Breast epithelium (tissue), 4 donors: ENCODE data around the gene GADL1. TPM values are rescaled to one million over a fixed set of nuclear protein-coding genes. Genes with fewer than 3 reads are reported as not detected.

Experiments used
- DNase-seq, 2 donors: peaks; one replicate each; pipeline ENCODE4 v3.0.0-alpha.2; 2019; ENCODE audit warnings: low spot score in 2 of 2
- H3K27ac ChIP-seq, 2 donors: fragments of 200-600 bp; sonication (generic) in 1 of 2; one replicate each; pipeline ENCODE4 v1.5.1; 2016 to 2019; ENCODE audit warnings: mild to moderate bottlenecking in 1 of 2
- H3K27me3 ChIP-seq, 2 donors: fragments of 200-600 bp; sonication (generic) in 1 of 2; one replicate each; pipeline versions ENCODE4 v1.5.1 to v1.6.0; 2017 to 2019; ENCODE audit warnings: control low read depth in 1 of 2, mild to moderate bottlenecking in 1 of 2
- H3K36me3 ChIP-seq: fragments of 200-600 bp; one replicate; pipeline ENCODE4 v1.5.1; 2019
- H3K4me1 ChIP-seq, 2 donors: fragments of 200-600 bp; sonication (generic); one replicate each; pipeline ENCODE4 v1.5.1; 2016 to 2019; ENCODE audit warnings: control low read depth in 1 of 2
- H3K4me3 ChIP-seq, 3 donors: fragments of 200-600 bp; sonication (generic); 1 replicate in 2 of 3; 2 replicates in 1 of 3; pipeline ENCODE4 v1.5.1; 2016 to 2019; ENCODE audit warnings: mild to moderate bottlenecking in 3 of 3, moderate library complexity in 2 of 3
- H3K9me3 ChIP-seq, 2 donors: fragments of 200-600 bp; sonication (generic) in 1 of 2; one replicate each; pipeline ENCODE4 v1.5.1; 2016 to 2019; ENCODE audit warnings: control low read depth in 1 of 2
- CTCF ChIP-seq, 3 donors: fragments of 450-650 bp; IDR thresholded peaks; one replicate each; pipeline ENCODE4 v1.5.1; 2016 to 2017; ENCODE audit warnings: antibody characterized with exemption in 3 of 3, mild to moderate bottlenecking in 3 of 3, moderate library complexity in 3 of 3
- POLR2A ChIP-seq: fragments of 450-650 bp; IDR thresholded peaks from one replicate; pipeline ENCODE4 v1.6.1; 2016; ENCODE audit warnings: antibody characterized with exemption, mild to moderate bottlenecking, moderate library complexity
- POLR2AphosphoS5 ChIP-seq, 3 donors: sonication (generic); formaldehyde crosslinking; IDR thresholded peaks; one replicate each; pipeline ENCODE4 v1.6.1; 2017; ENCODE audit warnings: antibody characterized with exemption in 3 of 3
- intact Hi-C: fragments of 100-400 bp; cut with DNase I; formaldehyde crosslinking; loops from one replicate; pipeline ENCODE4 v1.15.1; 2023; ENCODE audit warnings: low total_unique reads
- total RNA-seq, 3 donors: library from RNA; depleted of rRNA; stranded (reverse); fragments of >200 nt; gene quantifications; one replicate each; pipeline ENCODE4 v1.1.0, GENCODE V29; 2016

GADL1 gene
- total RNA-seq, 3 donors from 2014 or later, result not detected

- DNase-seq, result no peak
- TF ChIP-seq POLR2AphosphoS5 (IDR thresholded peaks at IDR 0.05) (no peak), CTCF (IDR thresholded peaks at IDR 0.05) (no peak), POLR2A (no peak)
- intact Hi-C loops, result no loop called here
These were observed 24.3 kb upstream of the GADL1 start for GRCh38 chr3:30918761-30919160.

GRCh38 chr3:30915782-30916181, 21.3 kb upstream of the GADL1 start:
- Histone ChIP-seq H3K27ac (no peak overlapping the region), H3K4me1 (no peaks in the 10 kb centered on the region), H3K27me3 (no peaks in the 10 kb centered on the region), H3K36me3 (no peaks in the 10 kb centered on the region), H3K9me3 (peaks cover 0 to 7% of the 10 kb centered on the region in 2 donors), H3K4me3 (no peak overlapping the region)
- DNase-seq, result no peak
- TF ChIP-seq POLR2A (no peak), CTCF (IDR thresholded peaks at IDR 0.05) (no peak), POLR2AphosphoS5 (IDR thresholded peaks at IDR 0.05) (no peak)
- intact Hi-C loops, result no loop called here

More at GRCh38 chr3:30918761-30919160, 24.3 kb upstream of the GADL1 start:
- Histone ChIP-seq H3K36me3 (no peaks in the 10 kb centered on the region), H3K4me1 (no peaks in the 10 kb centered on the region), H3K4me3 (no peak overlapping the region), H3K27me3 (no peaks in the 10 kb centered on the region), H3K9me3 (peaks cover 0 to 8% of the 10 kb centered on the region in 2 donors), H3K27ac (no peak overlapping the region)

GRCh38 chr3:30914696-30915095, 20.2 kb upstream of the GADL1 start:
- H3K4me3 ChIP-seq, result no peak overlapping the region
- TF ChIP-seq POLR2AphosphoS5 (IDR thresholded peaks at IDR 0.05), result no peak
- TF ChIP-seq CTCF (IDR thresholded peaks at IDR 0.05), result no peak
- no peak for TF ChIP-seq POLR2A
- no peak overlapping the region for H3K27ac ChIP-seq
- intact Hi-C loops, result no loop called here
- H3K27me3 ChIP-seq, result no peaks in the 10 kb centered on the region
- H3K36me3 ChIP-seq, result no peaks in the 10 kb centered on the region
- H3K9me3 ChIP-seq, result no peaks in the 10 kb centered on the region
- no peak for DNase-seq
- no peaks in the 10 kb centered on the region for H3K4me1 ChIP-seq

- no peak overlapping the region for H3K27ac ChIP-seq
- H3K4me3 ChIP-seq, result no peak overlapping the region
- H3K4me1 ChIP-seq, result no peaks in the 10 kb centered on the region
- H3K36me3 ChIP-seq, result no peaks in the 10 kb centered on the region
- TF ChIP-seq POLR2AphosphoS5 (IDR thresholded peaks at IDR 0.05), result no peak
- no peak for TF ChIP-seq CTCF (IDR thresholded peaks at IDR 0.05)
- TF ChIP-seq POLR2A, result no peak
- no peaks in the 10 kb centered on the region for H3K27me3 ChIP-seq
- no peak for DNase-seq
- H3K9me3 ChIP-seq, result no peaks in the 10 kb centered on the region
- intact Hi-C loops, result no loop called here
These were observed 18.7 kb upstream of the GADL1 start for GRCh38 chr3:30913176-30913575.

- TF ChIP-seq POLR2AphosphoS5 (IDR thresholded peaks at IDR 0.05) (no peak), POLR2A (no peak), CTCF (IDR thresholded peaks at IDR 0.05) (no peak)
- Histone ChIP-seq H3K4me1 (no peaks in the 10 kb centered on the region), H3K27me3 (no peaks in the 10 kb centered on the region), H3K4me3 (no peak overlapping the region), H3K27ac (no peak overlapping the region), H3K36me3 (no peaks in the 10 kb centered on the region), H3K9me3 (no peaks in the 10 kb centered on the region)
- no peak for DNase-seq
- intact Hi-C loops, result no loop called here
These were observed 17.8 kb upstream of the GADL1 start for GRCh38 chr3:30912301-30912700.
